ENCODE data around the gene CFAP74. TPM values are rescaled to one million over a fixed set of nuclear protein-coding genes. Genes with fewer than 3 reads are reported as not detected.

CFAP74 gene
- total RNA-seq, 2 experiments from 2014 or later, result 0.38 to 0.41 TPM

DNA sequence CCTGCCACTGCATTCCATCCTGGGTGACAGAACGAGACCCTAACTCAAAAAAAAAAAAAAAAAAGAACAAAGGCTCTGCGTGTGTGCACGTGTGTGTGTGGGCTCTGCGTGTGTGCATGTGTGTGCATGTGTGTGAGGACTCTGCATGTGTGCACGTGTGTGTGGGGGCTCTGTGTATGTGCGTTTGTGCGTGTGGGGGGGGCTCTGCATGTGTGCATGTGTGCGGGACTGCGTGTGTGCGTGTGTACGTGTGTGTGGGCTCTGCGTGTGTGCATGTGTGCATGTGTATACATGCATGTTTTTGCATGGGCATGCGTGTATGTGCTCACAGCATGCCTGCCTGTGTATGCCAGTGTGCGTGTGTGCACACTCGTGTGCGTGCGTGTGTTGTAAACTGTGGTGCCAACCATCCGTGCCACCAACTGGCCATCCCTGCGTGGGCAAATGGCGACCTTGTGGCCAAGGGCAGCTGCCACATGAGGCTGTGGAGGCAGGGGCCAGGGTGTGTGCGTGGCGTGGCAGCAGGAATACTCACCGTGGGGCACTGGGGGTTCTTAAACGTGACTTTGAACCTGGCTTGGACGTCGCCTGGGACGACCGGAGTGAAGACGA, 57.7 kb downstream of the CFAP74 start:
- Mint-ChIP-seq H3K4me1 (ENCODE audit: low read depth) (peaks cover 3% of the 10 kb centered on the region), H3K9me3 (peaks cover 3% of the 10 kb centered on the region), H3K36me3 (ENCODE audit: low read depth) (no peaks in the 10 kb centered on the region), H3K27ac (no peak overlapping the region), H3K27me3 (peaks cover 4% of the 10 kb centered on the region), H3K4me3 (no peak overlapping the region)
- ChIA-PET POLR2A (interaction anchor here (1.2 kb wide), 1 partner anchor 128 kb away, joined by 3 read pairs; no protein-coding TSS in a partner anchor), CTCF (interaction anchor here (1.0 to 2.9 kb wide), 2 partner anchors 14 to 99 kb away, joined by 4 to 9 read pairs; no protein-coding TSS in a partner anchor)
- ATAC-seq (no peak), DNase-seq (no peak)
- intact Hi-C loops (cut with micrococcal nuclease), result no loop called here
- TF ChIP-seq, protein P1, sequence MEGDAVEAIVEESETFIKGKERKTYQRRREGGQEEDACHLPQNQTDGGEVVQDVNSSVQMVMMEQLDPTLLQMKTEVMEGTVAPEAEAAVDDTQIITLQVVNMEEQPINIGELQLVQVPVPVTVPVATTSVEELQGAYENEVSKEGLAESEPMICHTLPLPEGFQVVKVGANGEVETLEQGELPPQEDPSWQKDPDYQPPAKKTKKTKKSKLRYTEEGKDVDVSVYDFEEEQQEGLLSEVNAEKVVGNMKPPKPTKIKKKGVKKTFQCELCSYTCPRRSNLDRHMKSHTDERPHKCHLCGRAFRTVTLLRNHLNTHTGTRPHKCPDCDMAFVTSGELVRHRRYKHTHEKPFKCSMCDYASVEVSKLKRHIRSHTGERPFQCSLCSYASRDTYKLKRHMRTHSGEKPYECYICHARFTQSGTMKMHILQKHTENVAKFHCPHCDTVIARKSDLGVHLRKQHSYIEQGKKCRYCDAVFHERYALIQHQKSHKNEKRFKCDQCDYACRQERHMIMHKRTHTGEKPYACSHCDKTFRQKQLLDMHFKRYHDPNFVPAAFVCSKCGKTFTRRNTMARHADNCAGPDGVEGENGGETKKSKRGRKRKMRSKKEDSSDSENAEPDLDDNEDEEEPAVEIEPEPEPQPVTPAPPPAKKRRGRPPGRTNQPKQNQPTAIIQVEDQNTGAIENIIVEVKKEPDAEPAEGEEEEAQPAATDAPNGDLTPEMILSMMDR (IDR thresholded peaks at IDR 0.05), result no peak

DNA sequence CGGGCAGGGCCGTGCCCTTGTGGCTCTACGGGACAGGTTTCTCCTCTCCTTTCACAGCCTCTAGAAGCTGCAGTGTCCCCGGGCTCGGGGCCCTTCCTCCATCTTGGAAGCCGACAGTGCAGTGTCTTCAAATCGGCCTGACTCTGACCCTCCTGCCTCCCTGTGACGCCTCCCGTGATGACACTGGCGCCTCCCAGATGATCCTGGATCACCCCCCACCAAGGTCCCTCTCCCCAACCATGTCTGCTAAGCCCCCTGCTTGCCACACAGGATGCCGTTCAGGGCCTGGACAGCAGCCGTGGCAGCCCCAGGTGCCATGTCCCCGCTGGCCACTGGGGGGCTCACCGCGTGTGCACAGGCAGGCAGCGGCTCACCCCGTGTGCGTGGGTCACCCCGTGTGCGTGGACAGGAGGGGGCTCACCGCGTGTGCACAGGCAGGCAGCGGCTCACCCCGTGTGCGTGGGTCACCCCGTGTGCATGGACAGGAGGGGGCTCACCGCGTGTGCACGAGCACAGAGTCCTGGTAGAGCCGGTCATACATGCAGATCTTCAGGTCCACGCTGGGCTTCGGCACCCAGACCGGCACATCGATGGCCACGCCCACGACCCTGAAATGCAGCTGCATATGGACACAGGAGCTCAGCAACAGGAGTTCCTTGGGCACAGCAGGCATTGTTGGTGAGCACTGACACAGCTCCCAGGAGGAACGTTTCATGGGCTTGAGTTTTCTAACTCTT, 59.6 kb downstream of the CFAP74 start:
- H3K4me1 Mint-ChIP-seq (ENCODE audit: low read depth), result peaks cover 3% of the 10 kb centered on the region

DNA sequence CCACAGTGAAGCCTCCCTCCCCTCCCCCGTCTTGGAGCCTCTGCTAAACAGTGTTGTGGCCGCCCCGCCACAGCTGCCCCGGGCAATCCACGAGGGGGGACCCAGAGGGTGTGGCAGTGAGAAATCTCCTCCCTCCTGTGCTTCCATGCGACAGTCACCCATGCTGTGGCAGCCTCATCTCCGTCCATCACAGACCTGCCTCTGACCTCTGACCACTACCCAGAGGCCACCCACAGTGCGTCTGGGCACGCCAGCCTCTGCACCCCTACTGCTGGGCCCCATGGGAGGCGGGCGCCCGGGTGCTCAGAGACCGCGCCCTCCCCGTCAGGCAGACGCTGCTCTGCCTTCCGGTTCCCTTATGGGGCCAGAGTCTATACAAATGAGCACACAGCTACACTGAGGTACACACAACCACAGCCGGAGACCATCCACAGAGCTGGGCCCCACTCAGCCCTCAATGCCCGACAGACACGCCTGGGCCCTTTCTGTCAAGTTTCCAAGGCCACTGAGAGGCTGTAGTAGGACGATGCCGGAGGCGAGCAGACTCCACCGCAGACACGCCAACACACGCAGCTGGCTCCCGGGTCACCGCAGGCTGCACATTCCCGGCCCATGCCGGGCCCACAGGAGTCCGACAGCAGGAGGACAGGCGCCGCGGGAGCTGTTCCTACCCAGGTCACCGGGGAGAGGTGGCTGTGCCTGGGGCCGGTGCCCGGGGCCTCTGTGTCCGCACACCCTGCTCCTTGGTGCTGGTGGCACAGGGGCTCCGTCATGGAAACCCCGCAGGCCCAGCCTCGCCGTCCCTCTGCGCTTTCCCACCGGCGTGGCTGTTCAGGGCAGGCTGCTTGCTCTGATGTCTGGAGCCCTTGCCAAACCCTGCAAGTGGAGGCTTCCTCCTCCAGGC, 60.6 kb downstream of the CFAP74 start:
- Mint-ChIP-seq H3K4me1 (ENCODE audit: low read depth) (peaks cover 3% of the 10 kb centered on the region), H3K27me3 (no peaks in the 10 kb centered on the region), H3K9me3 (no peaks in the 10 kb centered on the region), H3K27ac (no peak overlapping the region), H3K36me3 (ENCODE audit: low read depth) (no peaks in the 10 kb centered on the region), H3K4me3 (no peak overlapping the region)
- ATAC-seq (no peak), DNase-seq (no peak)
- intact Hi-C loops (cut with micrococcal nuclease), result no loop called here
- ChIA-PET POLR2A (no interaction called here), CTCF (interaction anchor here (1.0 to 3.7 kb wide), 6 partner anchors 10 to 101 kb away, joined by 3 to 34 read pairs (median 6); no protein-coding TSS in a partner anchor)
- TF ChIP-seq, protein P1 (IDR thresholded peaks at IDR 0.05), result no peak

More for the DNA sequence above, 59.6 kb downstream of the CFAP74 start:
- no peaks in the 10 kb centered on the region for H3K9me3 Mint-ChIP-seq
- ChIA-PET POLR2A (no interaction called here), CTCF (interaction anchor here (0.8 to 3.7 kb wide), 15 partner anchors 9 to 230 kb away, joined by 3 to 34 read pairs (median 3); no protein-coding TSS in a partner anchor)
- H3K4me3 Mint-ChIP-seq, result no peak overlapping the region
- no peak overlapping the region for H3K27ac Mint-ChIP-seq
- DNase-seq (peak; percentile 75), ATAC-seq (peak; percentile 100)
- no peaks in the 10 kb centered on the region for H3K36me3 Mint-ChIP-seq (ENCODE audit: low read depth)
- intact Hi-C loops (cut with micrococcal nuclease), result no loop called here
- H3K27me3 Mint-ChIP-seq, result no peaks in the 10 kb centered on the region
- TF ChIP-seq, protein P1 (IDR thresholded peaks at IDR 0.05), result peak; percentile 94

DNA sequence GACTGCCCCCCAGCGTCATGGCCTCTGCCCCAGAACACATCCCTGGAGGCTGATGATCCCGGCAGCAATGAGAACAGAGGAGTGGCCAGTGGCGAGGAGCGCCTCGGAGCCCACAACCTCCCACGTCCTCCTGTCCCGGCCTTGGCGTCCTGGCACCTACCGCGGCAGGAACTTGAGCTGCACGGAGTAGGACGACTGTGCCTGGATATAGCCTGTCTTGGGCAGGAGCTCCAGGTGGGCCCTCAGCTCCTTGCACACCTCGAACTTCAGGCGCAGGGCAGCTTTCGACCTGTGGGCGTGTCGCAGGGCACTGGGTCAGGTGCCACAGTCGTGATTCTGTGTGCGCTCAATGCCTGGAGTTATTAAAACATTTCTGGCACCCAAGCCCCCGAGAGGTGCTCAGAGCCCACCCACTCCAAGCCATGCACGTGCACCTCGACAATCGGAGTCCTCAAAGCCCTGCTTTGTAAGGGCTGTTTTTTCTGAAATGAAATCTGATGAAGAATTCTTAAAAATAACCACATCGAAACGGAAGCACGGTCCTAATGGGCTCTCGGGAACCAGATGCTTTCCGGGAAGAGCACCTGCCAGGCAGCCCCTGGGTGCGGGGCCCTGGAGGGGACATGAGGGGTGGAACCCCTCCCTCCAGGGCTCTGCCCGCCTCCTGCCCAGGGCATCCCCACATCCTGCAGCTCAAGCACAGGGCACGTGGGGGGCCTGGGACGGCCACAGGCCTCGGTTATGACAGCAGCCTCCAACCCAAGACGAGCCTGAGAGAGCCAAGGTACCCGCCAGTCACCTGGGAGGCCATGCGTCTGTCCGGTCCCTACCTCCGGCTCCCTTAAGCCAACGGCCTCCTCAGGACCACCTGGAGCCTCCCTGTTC, 61.5 kb downstream of the CFAP74 start:
- H3K4me1 Mint-ChIP-seq (ENCODE audit: low read depth), result peaks cover 3% of the 10 kb centered on the region
- H3K36me3 Mint-ChIP-seq (ENCODE audit: low read depth), result no peaks in the 10 kb centered on the region
- POLR2A ChIA-PET, result interaction anchor here (0.7 kb wide), 1 partner anchor 78 kb away, joined by 3 read pairs; no protein-coding TSS in a partner anchor
- H3K27me3 Mint-ChIP-seq, result no peaks in the 10 kb centered on the region
- TF ChIP-seq, protein P1 (IDR thresholded peaks at IDR 0.05), result no peak
- CTCF ChIA-PET, result interaction anchor here (3.7 kb wide), 1 partner anchor 102 kb away, joined by 34 read pairs; no protein-coding TSS in a partner anchor
- no peaks in the 10 kb centered on the region for H3K9me3 Mint-ChIP-seq
- ATAC-seq, result no peak
- DNase-seq, result no peak
- H3K4me3 Mint-ChIP-seq, result no peak overlapping the region
- intact Hi-C loops (cut with micrococcal nuclease), result no loop called here
- no peak overlapping the region for H3K27ac Mint-ChIP-seq

Measured in activated CD8-positive, alpha-beta T cell treated with anti-CD3 and anti-CD28 coated beads for 36 hours (primary cell).